GM18499 (cell line): Measurements from ENCODE around the gene SACS.
"Not testable (repeated sequence)": the region's sequence is repeated elsewhere in the genome, so short reads cannot be mapped to it uniquely, and the experiment has no call there.

ENCODE experiments used
- ATAC-seq: cut with Tn5 transposase; IDR thresholded peaks from one replicate; pipeline ENCODE4 v1.9.1; 2021; ENCODE audit warnings: moderate number of reproducible peaks; ENCODE audit not compliant: insufficient read depth, unreplicated experiment

The SACS gene

GRCh38 chr13:23322353-23323336 lies 110.9 kb downstream of the SACS start:
- ATAC-seq, result no peak

- ATAC-seq, result peak; percentile 46
These were observed 111.8 kb downstream of the SACS start for GRCh38 chr13:23321535-23322241.

GRCh38 chr13:23320926-23321534 lies 112.5 kb downstream of the SACS start:
- no peak for ATAC-seq

GRCh38 chr13:23319883-23320224 lies 113.6 kb downstream of the SACS start:
- ATAC-seq, result no peak

- ATAC-seq, result not testable (repeated sequence)
These were observed 118.7 kb downstream of the SACS start for GRCh38 chr13:23314837-23315236.

- ATAC-seq, result no peak
These were observed 140.9 kb downstream of the SACS start for GRCh38 chr13:23292586-23292985.

- ATAC-seq, result no peak
These were observed 143.6 kb downstream of the SACS start for GRCh38 chr13:23289917-23290357.

- no peak for ATAC-seq
These were observed 144.5 kb downstream of the SACS start for GRCh38 chr13:23288995-23289394.

GRCh38 chr13:23288564-23288963 lies 144.9 kb downstream of the SACS start:
- no peak for ATAC-seq

GRCh38 chr13:23279321-23279720 lies 154.2 kb downstream of the SACS start:
- ATAC-seq, result no peak
